GM13976 (cell line): Measurements from ENCODE around the gene HHATL.

Experiments used
- DNase-seq: peaks from one replicate; pipeline ENCODE4 v3.0.0; 2012; ENCODE audit warnings: low spot score
- CTCF ChIP-seq: IDR thresholded peaks from 2 replicates; pipeline ENCODE4 v1.5.1; 2012; ENCODE audit warnings: borderline replicate concordance, mild to moderate bottlenecking; ENCODE audit not compliant: insufficient read depth; ENCODE audit errors: extremely low read depth, missing control alignments, control extremely low read depth
- in situ Hi-C: fragments of 300-500 bp; cut with MboI; formaldehyde crosslinking; loops from one replicate; pipeline ENCODE4 v1.12.0; 2022; ENCODE audit warnings: low sequenced_read_pairs, mixed read lengths, inconsistent platforms; ENCODE audit not compliant: unreplicated experiment

Gene HHATL

GRCh38 chr3:42665050-42665878, 37.3 kb downstream of the HHATL start:
- peak; percentile 30 for DNase-seq
- in situ Hi-C loops = no loop called here
- TF ChIP-seq CTCF = no peak

GRCh38 chr3:42664438-42664803, 38.2 kb downstream of the HHATL start:
- TF ChIP-seq CTCF = no peak
- no peak for DNase-seq
- in situ Hi-C loops = no loop called here

- TF ChIP-seq CTCF = no peak
- in situ Hi-C loops = no loop called here
- DNase-seq = peak; percentile 48
These were observed 38.8 kb downstream of the HHATL start for GRCh38 chr3:42663581-42664437.

- DNase-seq = peak; percentile 31
- TF ChIP-seq CTCF = no peak
- in situ Hi-C loops = no loop called here
These were observed 39.6 kb downstream of the HHATL start for GRCh38 chr3:42662813-42663535.

- TF ChIP-seq CTCF = no peak
- in situ Hi-C loops = no loop called here
- DNase-seq = peak; percentile 28
These were observed 40.4 kb downstream of the HHATL start for GRCh38 chr3:42662037-42662812.
